ENCODE results near the gene NFKBIA.
"Not testable (repeated sequence)": the region's sequence is repeated elsewhere in the genome, so short reads cannot be mapped to it uniquely, and the experiment has no call there.

NFKBIA gene

GRCh38 chr14:35380794-35381193, 23.8 kb downstream of the NFKBIA start:
- no peaks in the 10 kb centered on the region for H3K4me1 ChIP-seq (ENCODE audit: control insufficient read depth, low read length)
- no peak overlapping the region for H3K4me2 ChIP-seq (ENCODE audit: low read length)
- H3K27ac ChIP-seq (ENCODE audit: low read depth, low read length), result no peak overlapping the region
- no peaks in the 10 kb centered on the region for H3K9me2 ChIP-seq (replicated peaks; ENCODE audit: control insufficient read depth, low read length)
- H3K36me3 ChIP-seq (ENCODE audit: control insufficient read depth, low read length), result no peaks in the 10 kb centered on the region
- TF ChIP-seq EZH2phosphoT487 (IDR thresholded peaks at IDR 0.05; ENCODE audit: borderline replicate concordance, low read length) (no peak), CTCF (IDR thresholded peaks at IDR 0.05; ENCODE audit: low read depth, low read length, poor library complexity, severe bottlenecking) (no peak)
- no peak overlapping the region for H3K4me3 ChIP-seq (ENCODE audit: low read length)
- H3K9me3 ChIP-seq (ENCODE audit: control insufficient read depth, insufficient read depth, low read length), result no peaks in the 10 kb centered on the region
- no peaks in the 10 kb centered on the region for H3K27me3 ChIP-seq (ENCODE audit: control insufficient read depth, low read length)
- no peaks in the 10 kb centered on the region for H3K79me2 ChIP-seq (ENCODE audit: control insufficient read depth, low read length)
- H4K20me1 ChIP-seq (ENCODE audit: control insufficient read depth, insufficient read depth, low read depth, low read length), result no peaks in the 10 kb centered on the region
- H3F3A ChIP-seq (ENCODE audit: control insufficient read depth, insufficient read depth), result no peaks in the 10 kb centered on the region

GRCh38 chr14:35379234-35379933, 25.2 kb downstream of the NFKBIA start:
- H3K9me2 ChIP-seq (replicated peaks; ENCODE audit: control insufficient read depth, low read length), result not testable (repeated sequence)

GRCh38 chr14:35378425-35379233, 25.9 kb downstream of the NFKBIA start:
- Histone ChIP-seq H3K9me3 (ENCODE audit: control insufficient read depth, insufficient read depth, low read length) (no peaks in the 10 kb centered on the region), H3K4me1 (ENCODE audit: control insufficient read depth, low read length) (no peaks in the 10 kb centered on the region), H3K9me2 (replicated peaks; ENCODE audit: control insufficient read depth, low read length) (no peaks in the 10 kb centered on the region), H4K20me1 (ENCODE audit: control insufficient read depth, insufficient read depth, low read depth, low read length) (no peaks in the 10 kb centered on the region), H3K4me3 (ENCODE audit: low read length) (no peak overlapping the region), H3K4me2 (ENCODE audit: low read length) (no peak overlapping the region), H3K36me3 (ENCODE audit: control insufficient read depth, low read length) (no peaks in the 10 kb centered on the region), H3K27me3 (ENCODE audit: control insufficient read depth, low read length) (no peaks in the 10 kb centered on the region), H3K27ac (ENCODE audit: low read depth, low read length) (no peak overlapping the region), H3F3A (ENCODE audit: control insufficient read depth, insufficient read depth) (no peaks in the 10 kb centered on the region), H3K79me2 (ENCODE audit: control insufficient read depth, low read length) (no peaks in the 10 kb centered on the region)
- no peak for TF ChIP-seq EZH2phosphoT487 (IDR thresholded peaks at IDR 0.05; ENCODE audit: borderline replicate concordance, low read length)
- no peak for TF ChIP-seq CTCF (IDR thresholded peaks at IDR 0.05; ENCODE audit: low read depth, low read length, poor library complexity, severe bottlenecking)

More at GRCh38 chr14:35379234-35379933, 25.2 kb downstream of the NFKBIA start:
- not testable (repeated sequence) for H3K36me3 ChIP-seq (ENCODE audit: control insufficient read depth, low read length); H3K27ac ChIP-seq (ENCODE audit: low read depth, low read length); H3K79me2 ChIP-seq (ENCODE audit: control insufficient read depth, low read length); H3F3A ChIP-seq (ENCODE audit: control insufficient read depth, insufficient read depth); H3K4me2 ChIP-seq (ENCODE audit: low read length); H3K4me1 ChIP-seq (ENCODE audit: control insufficient read depth, low read length); H3K9me3 ChIP-seq (ENCODE audit: control insufficient read depth, insufficient read depth, low read length); H3K27me3 ChIP-seq (ENCODE audit: control insufficient read depth, low read length); H4K20me1 ChIP-seq (ENCODE audit: control insufficient read depth, insufficient read depth, low read depth, low read length); H3K4me3 ChIP-seq (ENCODE audit: low read length)

- no peak overlapping the region for H3K4me2 ChIP-seq (ENCODE audit: low read length)
- H3K27me3 ChIP-seq (ENCODE audit: control insufficient read depth, low read length), result no peaks in the 10 kb centered on the region
- H3F3A ChIP-seq (ENCODE audit: control insufficient read depth, insufficient read depth), result no peaks in the 10 kb centered on the region
- H3K27ac ChIP-seq (ENCODE audit: low read depth, low read length), result no peak overlapping the region
- no peak overlapping the region for H3K4me3 ChIP-seq (ENCODE audit: low read length)
- TF ChIP-seq EZH2phosphoT487 (IDR thresholded peaks at IDR 0.05; ENCODE audit: borderline replicate concordance, low read length), result no peak
- no peak for TF ChIP-seq CTCF (IDR thresholded peaks at IDR 0.05; ENCODE audit: low read depth, low read length, poor library complexity, severe bottlenecking)
- no peaks in the 10 kb centered on the region for H3K79me2 ChIP-seq (ENCODE audit: control insufficient read depth, low read length)
- no peaks in the 10 kb centered on the region for H3K9me2 ChIP-seq (replicated peaks; ENCODE audit: control insufficient read depth, low read length)
- H3K4me1 ChIP-seq (ENCODE audit: control insufficient read depth, low read length), result no peaks in the 10 kb centered on the region
- H4K20me1 ChIP-seq (ENCODE audit: control insufficient read depth, insufficient read depth, low read depth, low read length), result no peaks in the 10 kb centered on the region
- no peaks in the 10 kb centered on the region for H3K36me3 ChIP-seq (ENCODE audit: control insufficient read depth, low read length)
- H3K9me3 ChIP-seq (ENCODE audit: control insufficient read depth, insufficient read depth, low read length), result no peaks in the 10 kb centered on the region; the same call in 1 of the 2 replicates
Measured at GRCh38 chr14:35375558-35376025, 29.0 kb downstream of the NFKBIA start.
